ENCODE measurements around the gene PGM3. TPM values are rescaled to one million over a fixed set of nuclear protein-coding genes. Genes with fewer than 3 reads are reported as not detected.
"Not testable (repeated sequence)": the region's sequence is repeated elsewhere in the genome, so short reads cannot be mapped to it uniquely, and the experiment has no call there.

The PGM3 gene
- total RNA-seq, 2 donors from 2014 or later, result 24.4 to 25.0 TPM

DNA sequence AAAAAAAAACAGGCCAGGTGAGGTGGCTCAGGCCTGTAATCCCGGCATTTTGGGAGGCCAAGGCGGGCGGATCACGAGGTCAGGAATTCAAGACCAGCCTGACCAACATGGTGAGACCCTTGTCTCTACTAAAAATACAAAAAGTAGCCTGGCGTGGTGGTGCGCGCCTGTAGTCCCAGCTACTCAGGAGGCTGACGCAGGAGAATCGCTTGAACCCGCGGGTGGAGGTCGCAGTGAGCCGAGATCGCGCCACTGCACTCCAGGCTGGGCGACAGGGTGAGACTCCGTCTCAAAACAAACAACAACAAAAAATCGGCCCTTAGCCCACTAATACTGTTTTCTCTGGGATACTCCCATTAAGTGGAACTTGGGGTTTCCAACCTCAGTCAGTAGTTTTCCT, 1.1 kb downstream of the PGM3 start:
- peak overlapping the region in 1 of 2 donors; percentile 95 for H3K27ac Mint-ChIP-seq
- not testable (repeated sequence) for ATAC-seq; DNase-seq (ENCODE audit: low spot score in 2 of 2)

GRCh38 chr6:83190626-83191025, 2.4 kb downstream of the PGM3 start:
- DNase-seq (ENCODE audit: low spot score in 2 of 2) (no peak), ATAC-seq (no peak)
- H3K9me3 Mint-ChIP-seq, result no peaks in the 10 kb centered on the region
- H3K27ac Mint-ChIP-seq, result no peak overlapping the region
- H3K36me3 Mint-ChIP-seq, result peaks cover 10% of the 10 kb centered on the region in 2 donors

More for the DNA sequence above, 1.1 kb downstream of the PGM3 start:
- H3K36me3 Mint-ChIP-seq, result peaks cover 6 to 10% of the 10 kb centered on the region in 2 donors
- not testable (repeated sequence) for H3K9me3 Mint-ChIP-seq

GRCh38 chr6:83188501-83188900, 4.6 kb downstream of the PGM3 start:
- Mint-ChIP-seq H3K36me3 (peaks cover 10 to 19% of the 10 kb centered on the region in 2 donors), H3K9me3 (no peaks in the 10 kb centered on the region), H3K27ac (no peak overlapping the region)
- DNase-seq (ENCODE audit: low spot score in 2 of 2) (no peak), ATAC-seq (no peak)

- H3K36me3 Mint-ChIP-seq, result peaks cover 9 to 17% of the 10 kb centered on the region in 2 donors
- H3K9me3 Mint-ChIP-seq, result no peaks in the 10 kb centered on the region
- H3K27ac Mint-ChIP-seq, result no peak overlapping the region
- DNase-seq (ENCODE audit: low spot score in 2 of 2) (no peak), ATAC-seq (no peak)
Measured at GRCh38 chr6:83185096-83185495, 8.0 kb downstream of the PGM3 start.

GRCh38 chr6:83183082-83183828, 9.8 kb downstream of the PGM3 start:
- ATAC-seq (no peak), DNase-seq (ENCODE audit: low spot score in 2 of 2) (no peak)
- Mint-ChIP-seq H3K27ac (peak overlapping the region in 1 of 2 donors; percentile 62), H3K36me3 (peaks cover 9 to 17% of the 10 kb centered on the region in 2 donors), H3K9me3 (no peaks in the 10 kb centered on the region)

DNA sequence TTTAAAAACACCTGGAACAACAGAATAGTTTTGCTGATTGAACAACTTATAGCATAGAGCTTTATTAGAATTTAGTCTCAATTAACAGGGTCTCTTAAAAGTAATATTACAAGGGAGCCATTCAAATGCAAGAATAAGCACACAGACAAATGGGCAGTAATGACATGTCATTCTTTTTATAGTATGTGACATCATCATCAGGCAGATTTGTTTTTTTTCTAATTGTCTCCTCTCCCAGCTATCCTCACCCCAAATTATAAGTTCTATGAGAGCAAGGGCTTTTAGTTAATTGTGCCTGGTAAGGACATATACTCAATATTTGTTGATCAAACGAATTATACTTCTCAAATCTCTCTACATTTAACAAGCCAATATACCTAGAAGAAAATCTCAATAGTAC, 11.0 kb downstream of the PGM3 start:
- DNase-seq (ENCODE audit: low spot score in 2 of 2), result no peak
- ATAC-seq, result no peak
- Mint-ChIP-seq H3K9me3 (no peaks in the 10 kb centered on the region), H3K27ac (no peak overlapping the region), H3K36me3 (peaks cover 9 to 17% of the 10 kb centered on the region in 2 donors)

- H3K9me3 Mint-ChIP-seq, result no peaks in the 10 kb centered on the region
- ATAC-seq (no peak), DNase-seq (ENCODE audit: low spot score in 2 of 2) (no peak)
- H3K36me3 Mint-ChIP-seq, result peaks cover 9 to 12% of the 10 kb centered on the region in 2 donors
- no peak overlapping the region for H3K27ac Mint-ChIP-seq
Measured at GRCh38 chr6:83180426-83180950, 12.6 kb downstream of the PGM3 start.

DNA sequence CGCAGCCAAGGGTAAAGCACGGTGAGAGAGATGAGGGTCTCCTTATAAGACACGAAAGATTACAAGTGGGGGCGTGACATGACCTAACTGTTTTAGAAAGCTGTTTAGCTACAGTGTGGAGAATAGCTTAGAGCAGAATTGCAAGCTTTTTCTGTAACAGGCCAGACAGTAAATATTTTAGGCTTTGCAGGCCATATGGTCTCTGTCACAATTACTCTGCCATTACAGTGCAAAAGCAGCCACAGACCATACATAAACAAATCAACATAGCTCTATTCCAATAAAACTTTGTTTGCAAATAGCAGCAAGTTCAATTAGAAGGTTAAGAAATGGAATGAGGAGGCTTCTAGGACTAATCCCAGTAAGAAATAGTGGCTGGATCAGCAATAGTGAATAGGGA, 16.8 kb downstream of the PGM3 start:
- Mint-ChIP-seq H3K36me3 (peaks cover 0 to 7% of the 10 kb centered on the region in 2 donors), H3K9me3 (no peaks in the 10 kb centered on the region), H3K27ac (no peak overlapping the region)
- ATAC-seq, result no peak
- no peak for DNase-seq (ENCODE audit: low spot score in 2 of 2)

- Mint-ChIP-seq H3K36me3 (peaks cover 0 to 4% of the 10 kb centered on the region in 2 donors), H3K9me3 (no peaks in the 10 kb centered on the region), H3K27ac (peak overlapping the region in 1 of 2 donors; percentile 29)
- DNase-seq (ENCODE audit: low spot score in 2 of 2), result no peak
- ATAC-seq, result no peak
Measured at GRCh38 chr6:83169511-83169910, 23.6 kb downstream of the PGM3 start.

DNA sequence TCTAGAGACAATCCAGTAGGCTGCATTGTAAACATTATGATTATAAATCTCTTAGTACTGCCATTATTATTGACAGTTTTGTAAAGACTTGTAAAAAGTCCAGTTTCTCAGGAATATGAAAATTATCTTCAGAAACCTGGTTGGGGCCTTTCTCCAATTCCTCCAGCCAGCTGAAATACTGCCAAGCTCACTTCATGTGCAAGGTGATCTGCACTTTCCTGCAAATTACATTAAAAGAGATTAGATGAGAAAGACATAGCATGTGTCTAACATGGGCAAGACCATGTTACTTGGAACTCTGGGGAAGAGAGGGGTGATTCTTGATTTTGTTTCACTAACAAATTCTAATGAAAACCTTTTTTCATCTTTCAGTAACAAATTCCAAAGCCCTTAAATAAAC, 24.0 kb downstream of the PGM3 start:
- ATAC-seq (no peak), DNase-seq (ENCODE audit: low spot score in 2 of 2) (no peak)
- peaks cover 0 to 4% of the 10 kb centered on the region in 2 donors for H3K36me3 Mint-ChIP-seq
- no peak overlapping the region for H3K27ac Mint-ChIP-seq
- no peaks in the 10 kb centered on the region for H3K9me3 Mint-ChIP-seq

DNA sequence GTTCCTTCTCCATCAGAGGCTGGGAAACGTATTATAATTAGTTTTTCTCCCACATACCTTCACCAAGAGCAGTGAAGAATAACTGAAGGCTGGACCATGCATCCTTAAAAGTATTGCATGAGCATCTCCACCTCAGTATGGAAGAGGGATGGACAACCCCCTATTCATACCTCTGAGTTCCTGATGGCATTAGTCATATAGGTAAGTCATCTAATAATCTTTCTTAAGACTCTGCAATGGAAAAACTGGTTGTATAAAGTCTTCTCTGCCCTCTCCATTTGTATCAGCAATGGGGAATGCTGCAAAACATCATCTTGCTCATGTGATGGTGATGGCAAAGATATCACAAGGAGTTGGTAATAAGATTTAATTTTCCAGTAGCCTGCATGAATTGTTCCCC, 24.5 kb downstream of the PGM3 start:
- Mint-ChIP-seq H3K36me3 (peaks cover 0 to 4% of the 10 kb centered on the region in 2 donors), H3K9me3 (no peaks in the 10 kb centered on the region), H3K27ac (no peak overlapping the region)
- DNase-seq (ENCODE audit: low spot score in 2 of 2) (no peak), ATAC-seq (no peak)

DNA sequence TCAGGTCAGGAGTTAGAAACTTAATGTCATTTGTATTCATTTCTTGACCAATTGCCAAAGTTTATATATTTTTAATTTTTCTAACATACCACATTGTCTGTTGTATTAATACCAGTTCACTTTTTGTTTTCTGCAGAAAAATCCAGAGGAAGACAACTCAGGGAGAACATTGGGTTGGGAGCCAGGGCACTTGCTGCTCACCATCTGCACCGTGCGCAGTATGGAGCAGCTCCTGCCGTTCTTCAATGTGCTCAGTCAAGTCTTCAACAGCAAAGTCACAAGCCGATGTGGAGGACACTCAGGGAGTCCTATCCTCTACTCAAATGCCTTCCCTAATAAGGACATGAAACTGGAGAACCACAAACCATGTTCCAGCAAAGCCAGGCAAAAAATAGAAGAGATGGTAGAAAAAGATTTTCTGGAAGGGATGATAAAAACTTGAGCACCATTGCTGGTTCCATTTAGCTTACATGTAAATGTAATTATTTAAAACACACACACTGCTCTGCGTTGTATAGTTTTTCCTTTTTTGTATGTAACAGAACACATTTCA, 25.3 kb downstream of the PGM3 start:
- Mint-ChIP-seq H3K36me3 (peaks cover 0 to 4% of the 10 kb centered on the region in 2 donors), H3K9me3 (no peaks in the 10 kb centered on the region), H3K27ac (no peak overlapping the region)
- no peak for ATAC-seq
- DNase-seq (ENCODE audit: low spot score in 2 of 2), result no peak

GRCh38 chr6:83160167-83160566, 32.9 kb downstream of the PGM3 start:
- no peak for DNase-seq (ENCODE audit: low spot score in 2 of 2)

DNA sequence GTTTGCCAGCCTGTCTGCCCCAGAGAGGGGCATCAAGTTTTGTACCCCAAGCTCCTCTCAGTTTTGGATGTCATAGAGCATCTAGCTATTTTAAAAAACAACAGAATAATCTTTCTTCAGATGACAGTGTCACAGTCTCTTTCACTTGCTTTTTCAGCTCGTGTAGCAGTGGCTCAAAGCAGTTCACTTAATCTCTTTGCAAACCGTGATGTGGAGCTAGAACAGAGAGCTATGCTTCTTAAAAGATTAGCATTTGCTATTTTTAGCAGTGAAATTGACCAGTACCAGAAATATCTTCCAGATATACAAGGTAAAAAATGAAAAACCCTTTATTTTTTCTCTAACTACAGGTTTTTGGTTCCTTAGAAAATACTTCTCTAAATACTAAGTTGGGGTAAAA, 37.3 kb downstream of the PGM3 start:
- Mint-ChIP-seq H3K27ac (no peak overlapping the region), H3K36me3 (peaks cover 0 to 5% of the 10 kb centered on the region in 2 donors), H3K9me3 (no peaks in the 10 kb centered on the region)
- DNase-seq (ENCODE audit: low spot score in 2 of 2) (no peak), ATAC-seq (no peak)

More at GRCh38 chr6:83160167-83160566, 32.9 kb downstream of the PGM3 start:
- no peak for ATAC-seq
- H3K27ac Mint-ChIP-seq, result no peak overlapping the region
- H3K9me3 Mint-ChIP-seq, result no peaks in the 10 kb centered on the region
- no peaks in the 10 kb centered on the region for H3K36me3 Mint-ChIP-seq

DNA sequence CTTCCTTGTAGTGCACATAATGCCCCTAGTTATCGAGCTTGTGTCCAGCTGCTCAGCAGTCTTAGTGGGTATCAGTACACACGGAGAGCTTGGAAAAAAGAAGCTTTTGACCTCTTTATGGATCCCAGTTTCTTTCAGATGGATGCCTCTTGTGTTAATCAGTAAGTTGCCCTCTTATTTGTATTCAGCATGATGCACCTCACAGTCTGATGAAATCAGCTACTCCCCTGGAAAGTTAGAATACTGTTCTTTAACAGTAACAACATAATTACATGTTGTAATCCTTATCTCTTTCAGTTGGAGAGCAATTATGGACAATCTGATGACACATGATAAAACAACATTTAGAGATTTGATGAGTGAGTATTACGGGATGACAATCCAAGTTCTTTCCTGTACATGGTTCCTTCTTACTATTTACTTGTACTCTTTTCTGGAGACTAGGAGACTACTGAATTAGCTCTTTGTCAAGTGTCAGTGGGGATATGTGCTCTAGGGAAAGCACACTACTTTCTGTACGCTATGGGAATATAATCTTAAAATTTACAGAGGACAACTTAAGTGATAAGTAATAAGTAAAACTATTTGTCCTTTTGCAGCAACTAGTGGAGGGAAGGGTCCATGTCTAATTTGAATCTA, 39.1 kb downstream of the PGM3 start:
- ATAC-seq (no peak), DNase-seq (ENCODE audit: low spot score in 2 of 2) (no peak)
- Mint-ChIP-seq H3K36me3 (peaks cover 0 to 5% of the 10 kb centered on the region in 2 donors), H3K27ac (no peak overlapping the region), H3K9me3 (no peaks in the 10 kb centered on the region)

DNA sequence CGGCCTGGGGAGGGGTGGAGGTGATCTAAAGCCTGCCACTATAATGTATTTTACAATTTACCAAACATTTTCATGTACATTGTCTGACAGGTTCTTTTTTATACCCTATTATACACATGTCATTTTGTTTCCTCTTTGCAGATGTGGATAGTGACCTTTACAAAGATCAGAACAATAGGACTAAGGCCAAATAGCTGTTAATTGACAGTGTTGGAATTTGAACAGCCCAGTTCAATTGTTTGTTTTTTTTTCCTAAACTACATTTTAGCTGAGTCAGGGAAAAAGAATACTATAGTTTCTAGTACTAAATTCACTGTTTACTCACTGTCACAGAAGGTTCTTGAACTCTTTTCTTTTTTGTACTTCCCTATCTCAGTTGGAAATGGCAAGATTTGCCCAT, 40.2 kb downstream of the PGM3 start:
- ATAC-seq (no peak), DNase-seq (ENCODE audit: low spot score in 2 of 2) (no peak)
- no peaks in the 10 kb centered on the region for H3K9me3 Mint-ChIP-seq
- peaks cover 0 to 5% of the 10 kb centered on the region in 2 donors for H3K36me3 Mint-ChIP-seq
- H3K27ac Mint-ChIP-seq, result no peak overlapping the region

DNA sequence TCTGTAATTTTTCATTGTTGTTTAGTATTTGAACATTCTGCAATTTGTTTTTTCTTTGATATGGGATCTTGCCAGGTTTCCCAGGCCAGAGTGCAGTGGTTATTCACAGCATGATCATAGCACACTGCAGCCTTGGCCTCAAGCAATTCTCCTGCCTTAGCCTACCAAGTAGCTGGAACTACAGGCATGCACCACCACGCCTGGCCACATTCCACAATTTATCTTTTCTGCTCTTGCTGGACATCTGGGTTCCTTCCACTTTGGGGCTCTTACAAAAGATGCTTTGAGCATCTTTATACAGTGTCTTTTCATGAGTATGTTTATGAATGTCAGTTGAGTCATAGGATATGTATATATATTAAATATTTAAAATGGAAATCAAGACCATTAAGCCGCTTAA, 42.0 kb downstream of the PGM3 start:
- ATAC-seq (no peak), DNase-seq (ENCODE audit: low spot score in 2 of 2) (no peak)
- H3K36me3 Mint-ChIP-seq, result peaks cover 0 to 9% of the 10 kb centered on the region in 2 donors
- no peaks in the 10 kb centered on the region for H3K9me3 Mint-ChIP-seq
- no peak overlapping the region for H3K27ac Mint-ChIP-seq
